HG02870 (cell line): ENCODE data around the gene EIF3CL.
"Not testable (repeated sequence)": the region's sequence is repeated elsewhere in the genome, so short reads cannot be mapped to it uniquely, and the experiment has no call there.

Experiments
- ATAC-seq: cut with Tn5 transposase; IDR thresholded peaks from one replicate; pipeline ENCODE4 v1.9.1; 2021; ENCODE audit warnings: mild to moderate bottlenecking, moderate library complexity; ENCODE audit not compliant: unreplicated experiment

The EIF3CL gene

GRCh38 chr16:28364268-28365173 is 39.1 kb downstream of the EIF3CL start:
- peak; percentile 67 for ATAC-seq

- not testable (repeated sequence) for ATAC-seq
Observed at GRCh38 chr16:28363408-28363807, 40.2 kb downstream of the EIF3CL start, which contains the start of gene NPIPB6. TSS of gene NPIPB6 (minus strand) at chr16:28363508. CDS start at chr16:28362822, 686 bp downstream.

GRCh38 chr16:28362600-28362999 is 41.0 kb downstream of the EIF3CL start:
- not testable (repeated sequence) for ATAC-seq

- not testable (repeated sequence) for ATAC-seq
Observed at GRCh38 chr16:28338230-28338629, 65.4 kb downstream of the EIF3CL start.

- not testable (repeated sequence) for ATAC-seq
Observed at GRCh38 chr16:28336940-28337710, 66.5 kb downstream of the EIF3CL start.

GRCh38 chr16:28335678-28336077 is 68.0 kb downstream of the EIF3CL start:
- not testable (repeated sequence) for ATAC-seq

- ATAC-seq, result not testable (repeated sequence)
Observed at GRCh38 chr16:28332632-28333031, 71.0 kb downstream of the EIF3CL start.

GRCh38 chr16:28330981-28331380 is 72.7 kb downstream of the EIF3CL start:
- ATAC-seq, result not testable (repeated sequence)

GRCh38 chr16:28330232-28330631 is 73.4 kb downstream of the EIF3CL start:
- not testable (repeated sequence) for ATAC-seq
